SK-N-SH treated with all-trans-retinoic acid at 6 μM for 48 hours (cell line): ENCODE measurements around the gene MT1G.
"Not testable (repeated sequence)": the region's sequence is repeated elsewhere in the genome, so short reads cannot be mapped to it uniquely, and the experiment has no call there.

ENCODE experiments used
- ATAC-seq: fragments of 200-7000 bp; cut with Tn5 transposase; 3 replicates; pipeline ENCODE4 v1.9.1; 2020; ENCODE audit warnings: mild to moderate bottlenecking, moderate library complexity
- ARNTL ChIP-seq: fragments of 450-650 bp; formaldehyde crosslinking; IDR thresholded peaks from 2 replicates; pipeline ENCODE4 v1.5.0; 2020; ENCODE audit warnings: low read depth, mild to moderate bottlenecking, moderate library complexity, borderline replicate concordance
- BACH2 ChIP-seq: fragments of 250-450 bp; sonication (Bioruptor Pico); IDR thresholded peaks from 2 replicates; pipeline ENCODE4 v1.9.0; 2021; ENCODE audit warnings: mild to moderate bottlenecking, borderline replicate concordance
- CREB5 ChIP-seq: fragments of 250-450 bp; sonication (Bioruptor Pico); IDR thresholded peaks from 2 replicates; pipeline ENCODE4 v1.5.1; 2020; ENCODE audit warnings: low read depth, mild to moderate bottlenecking, moderate library complexity
- CSDC2 ChIP-seq: fragments of 250-450 bp; sonication (Bioruptor Pico); IDR thresholded peaks from 2 replicates; pipeline ENCODE4 v1.5.0; 2020; ENCODE audit warnings: mild to moderate bottlenecking, moderate library complexity
- GLIS3 ChIP-seq: fragments of 250-450 bp; sonication (Bioruptor Pico); IDR thresholded peaks from 2 replicates; pipeline ENCODE4 v1.5.0; 2020; ENCODE audit warnings: mild to moderate bottlenecking, moderate library complexity
- OSR1 ChIP-seq: fragments of 250-450 bp; sonication (Bioruptor Pico); IDR thresholded peaks from 2 replicates; pipeline ENCODE4 v1.8.0; 2022; ENCODE audit warnings: moderate library complexity, mild to moderate bottlenecking, inconsistent platforms
- PPARA ChIP-seq: fragments of 250-450 bp; sonication (Bioruptor Pico); IDR thresholded peaks from 2 replicates; pipeline ENCODE4 v1.5.0; 2020; ENCODE audit warnings: mild to moderate bottlenecking, borderline replicate concordance
- RARB ChIP-seq: fragments of 250-450 bp; sonication (Bioruptor Pico); IDR thresholded peaks from 2 replicates; pipeline ENCODE4 v1.8.0; 2021; ENCODE audit warnings: mild to moderate bottlenecking, moderate library complexity
- SNAI2 ChIP-seq: fragments of 250-450 bp; sonication (Bioruptor Pico); IDR thresholded peaks from 2 replicates; pipeline ENCODE4 v1.5.0; 2020; ENCODE audit warnings: mild to moderate bottlenecking, moderate library complexity
- TCF4 ChIP-seq: fragments of 250-450 bp; sonication (Bioruptor Pico); IDR thresholded peaks from 2 replicates; pipeline ENCODE4 v1.8.0; 2021; ENCODE audit warnings: mild to moderate bottlenecking, moderate library complexity, borderline replicate concordance
- TSHZ2 ChIP-seq: fragments of 250-450 bp; sonication (Bioruptor Pico); IDR thresholded peaks from 2 replicates; pipeline ENCODE4 v1.5.0; 2020; ENCODE audit warnings: mild to moderate bottlenecking, moderate library complexity
- ZC3H10 ChIP-seq: fragments of 250-450 bp; sonication (Bioruptor Pico); IDR thresholded peaks from 2 replicates; pipeline ENCODE4 v1.5.1; 2021; ENCODE audit warnings: mild to moderate bottlenecking, moderate library complexity
- ZFP30 ChIP-seq: fragments of 450-650 bp; formaldehyde crosslinking; IDR thresholded peaks from 2 replicates; pipeline ENCODE4 v1.5.0; 2022; ENCODE audit warnings: mild to moderate bottlenecking, moderate library complexity
- ZNF565 ChIP-seq: fragments of 450-650 bp; formaldehyde crosslinking; conservative IDR thresholded peaks from 2 replicates; pipeline ENCODE4 v1.5.0; 2020; ENCODE audit warnings: low read depth, mild to moderate bottlenecking, moderate library complexity
- ZNF70 ChIP-seq: fragments of 450-650 bp; formaldehyde crosslinking; IDR thresholded peaks from 2 replicates; pipeline ENCODE4 v1.5.0; 2020; ENCODE audit warnings: mild to moderate bottlenecking, moderate library complexity
- TF ChIP-seq, protein P1 (sequence below): fragments of 250-450 bp; sonication (Bioruptor Pico); IDR thresholded peaks from 2 replicates; pipeline ENCODE4 v1.8.0; 2020; ENCODE audit warnings: mild to moderate bottlenecking, moderate library complexity, borderline replicate concordance
- TF ChIP-seq, protein P2 (sequence below): fragments of 250-450 bp; sonication (Bioruptor Pico); IDR thresholded peaks from 2 replicates; pipeline ENCODE4 v1.5.1; 2021; ENCODE audit warnings: mild to moderate bottlenecking, moderate library complexity

The MT1G gene

DNA sequence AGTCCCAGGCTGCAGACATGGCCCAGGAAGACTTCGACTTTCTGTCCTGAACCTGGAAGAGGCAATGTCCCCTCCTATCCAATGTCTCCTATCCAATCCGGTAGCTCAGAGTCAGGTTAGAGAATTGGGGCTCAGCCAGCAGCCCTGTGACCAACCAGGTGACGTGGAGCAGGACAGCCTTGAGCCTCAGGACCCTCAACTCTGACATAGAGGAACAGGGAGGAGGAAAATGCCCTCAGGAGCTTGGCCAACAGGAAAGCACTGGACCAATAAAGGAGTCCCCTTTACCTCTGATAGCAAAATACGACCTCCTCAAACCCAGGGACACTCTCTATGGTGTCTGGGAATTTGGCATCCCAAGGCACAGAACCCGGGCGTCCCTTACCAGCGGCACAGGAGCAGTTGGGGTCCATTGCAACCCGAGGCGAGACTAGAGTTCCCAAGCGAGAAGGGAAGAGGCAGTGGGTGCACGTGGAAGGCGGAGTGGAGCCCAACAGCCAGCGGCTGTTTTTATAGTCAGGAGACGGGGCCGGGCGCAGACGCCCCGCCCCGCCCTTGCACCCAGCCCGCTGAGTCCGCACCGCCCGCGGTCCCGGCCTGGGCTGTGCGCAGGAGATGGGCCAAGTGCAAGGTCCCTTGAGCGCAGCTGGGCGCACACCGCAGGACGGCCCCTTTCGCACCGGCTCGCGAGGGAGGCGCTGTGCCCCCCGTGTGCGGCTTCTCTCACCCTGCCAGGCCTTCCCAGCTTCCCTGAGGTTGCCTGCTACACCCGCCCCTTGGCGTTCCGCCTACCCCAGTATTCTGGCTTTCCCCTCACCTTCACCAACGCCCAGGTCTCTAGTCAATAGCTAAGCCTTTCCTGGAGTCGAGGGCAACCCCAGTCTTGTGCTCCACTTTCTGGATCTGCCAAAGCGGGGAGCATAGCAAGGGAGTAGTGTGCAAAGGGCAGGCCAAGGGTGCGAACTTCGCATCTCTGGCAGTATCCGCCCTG lies at the start of gene MT1G:
Gene MT1G, minus strand, starts transcription at position 485 of the 991 bp plus-strand sequence. Its CDS starts 72 bp downstream, at position 413.
- no peak for TF ChIP-seq ZFP30 (CRISPR knock-in tag)
- TF ChIP-seq, protein P1, sequence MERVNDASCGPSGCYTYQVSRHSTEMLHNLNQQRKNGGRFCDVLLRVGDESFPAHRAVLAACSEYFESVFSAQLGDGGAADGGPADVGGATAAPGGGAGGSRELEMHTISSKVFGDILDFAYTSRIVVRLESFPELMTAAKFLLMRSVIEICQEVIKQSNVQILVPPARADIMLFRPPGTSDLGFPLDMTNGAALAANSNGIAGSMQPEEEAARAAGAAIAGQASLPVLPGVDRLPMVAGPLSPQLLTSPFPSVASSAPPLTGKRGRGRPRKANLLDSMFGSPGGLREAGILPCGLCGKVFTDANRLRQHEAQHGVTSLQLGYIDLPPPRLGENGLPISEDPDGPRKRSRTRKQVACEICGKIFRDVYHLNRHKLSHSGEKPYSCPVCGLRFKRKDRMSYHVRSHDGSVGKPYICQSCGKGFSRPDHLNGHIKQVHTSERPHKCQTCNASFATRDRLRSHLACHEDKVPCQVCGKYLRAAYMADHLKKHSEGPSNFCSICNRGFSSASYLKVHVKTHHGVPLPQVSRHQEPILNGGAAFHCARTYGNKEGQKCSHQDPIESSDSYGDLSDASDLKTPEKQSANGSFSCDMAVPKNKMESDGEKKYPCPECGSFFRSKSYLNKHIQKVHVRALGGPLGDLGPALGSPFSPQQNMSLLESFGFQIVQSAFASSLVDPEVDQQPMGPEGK (CRISPR knock-in tag), result no peak
- no peak for TF ChIP-seq TCF4 (CRISPR knock-in tag)
- TF ChIP-seq, protein P2, sequence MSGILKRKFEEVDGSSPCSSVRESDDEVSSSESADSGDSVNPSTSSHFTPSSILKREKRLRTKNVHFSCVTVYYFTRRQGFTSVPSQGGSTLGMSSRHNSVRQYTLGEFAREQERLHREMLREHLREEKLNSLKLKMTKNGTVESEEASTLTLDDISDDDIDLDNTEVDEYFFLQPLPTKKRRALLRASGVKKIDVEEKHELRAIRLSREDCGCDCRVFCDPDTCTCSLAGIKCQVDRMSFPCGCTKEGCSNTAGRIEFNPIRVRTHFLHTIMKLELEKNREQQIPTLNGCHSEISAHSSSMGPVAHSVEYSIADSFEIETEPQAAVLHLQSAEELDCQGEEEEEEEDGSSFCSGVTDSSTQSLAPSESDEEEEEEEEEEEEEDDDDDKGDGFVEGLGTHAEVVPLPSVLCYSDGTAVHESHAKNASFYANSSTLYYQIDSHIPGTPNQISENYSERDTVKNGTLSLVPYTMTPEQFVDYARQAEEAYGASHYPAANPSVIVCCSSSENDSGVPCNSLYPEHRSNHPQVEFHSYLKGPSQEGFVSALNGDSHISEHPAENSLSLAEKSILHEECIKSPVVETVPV (CRISPR knock-in tag), result no peak
- no peak for TF ChIP-seq ZNF565 (CRISPR knock-in tag)
- no peak for TF ChIP-seq RARB (CRISPR knock-in tag)
- no peak for TF ChIP-seq ZC3H10 (CRISPR knock-in tag)
- no peak for TF ChIP-seq TSHZ2
- no peak for TF ChIP-seq BACH2 (CRISPR knock-in tag)
- no peak for TF ChIP-seq CREB5 (CRISPR knock-in tag)
- TF ChIP-seq ZNF70 (CRISPR knock-in tag), result no peak
- TF ChIP-seq CSDC2, result no peak
- TF ChIP-seq SNAI2 (CRISPR knock-in tag), result no peak
- TF ChIP-seq ARNTL (CRISPR knock-in tag), result no peak

DNA sequence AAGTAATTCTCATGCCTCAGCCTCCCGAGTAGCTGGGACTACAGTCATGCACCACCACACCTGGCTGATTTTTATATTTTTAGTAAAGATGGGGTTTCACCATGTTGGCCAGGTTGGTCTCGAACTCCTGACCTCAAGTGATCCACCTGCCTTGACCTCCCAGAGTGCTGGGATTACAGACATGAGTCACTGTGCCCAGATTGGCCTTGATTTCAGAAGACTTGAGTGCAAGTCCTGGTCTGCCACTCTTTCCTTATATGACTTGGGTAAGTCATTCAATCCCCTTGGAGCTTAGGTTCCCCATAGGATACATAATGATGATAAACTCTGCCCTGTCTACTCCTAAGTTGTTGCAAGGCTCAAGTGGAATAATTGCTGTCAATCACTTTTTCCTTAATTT lies 49.7 kb upstream of the MT1G start:
- ATAC-seq, result not testable (repeated sequence)

More for the DNA sequence above, at the start of gene MT1G:
- peak; percentile 59; the same call in 2 of the 3 replicates for ATAC-seq

DNA sequence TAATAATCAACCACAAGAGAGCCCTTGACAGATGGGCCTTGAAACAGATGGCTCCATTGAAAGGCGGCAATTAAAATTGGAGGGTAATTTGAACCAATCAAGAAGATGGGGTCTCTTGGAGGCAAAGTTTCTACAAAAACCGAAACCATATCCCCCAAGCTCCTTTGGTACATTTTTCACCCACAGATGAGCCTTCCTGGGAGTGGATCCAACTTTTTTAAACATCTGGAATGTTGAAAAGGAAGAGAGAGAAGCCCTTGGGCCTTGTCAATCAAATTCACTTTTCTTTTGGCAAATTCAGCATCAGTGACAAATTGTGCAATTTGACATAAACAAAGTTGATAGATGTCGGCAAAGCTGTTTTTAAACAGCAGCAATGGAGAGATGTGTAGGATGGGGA lies 48.9 kb upstream of the MT1G start:
- ATAC-seq, result no peak
- TF ChIP-seq PPARA (CRISPR knock-in tag) (no peak), CSDC2 (no peak), ARNTL (CRISPR knock-in tag) (no peak), OSR1 (CRISPR knock-in tag) (no peak), RARB (CRISPR knock-in tag) (no peak)

- no peak for TF ChIP-seq GLIS3
- peak; percentile 28; the same call in 1 of the 3 replicates for ATAC-seq
Measured at GRCh38 chr16:56715126-56715525, 47.3 kb upstream of the MT1G start.

- TF ChIP-seq SNAI2 (CRISPR knock-in tag), result no peak
- ATAC-seq, result no peak
Measured at GRCh38 chr16:56713794-56714193, 45.9 kb upstream of the MT1G start.
